A549 (cell line): ENCODE data around the gene GSTO2. TPM values are rescaled to one million over a fixed set of nuclear protein-coding genes. Genes with fewer than 3 reads are reported as not detected.

Source experiments
- ATAC-seq, 2 experiments: fragments of 200-7000 bp in 1 of 2; fragments of >200 bp in 1 of 2; cut with Nextera tagmentation in 1 of 2; cut with Tn5 transposase in 1 of 2; 3 replicates each; pipeline versions ENCODE4 v1.8.0 to v1.9.1; 2018 to 2020; ENCODE audit warnings: mild to moderate bottlenecking in 1 of 2, moderate library complexity in 1 of 2
- CTCF ChIA-PET: fragments of 300-600 bp; sonication (Branson Sonifier 250); formaldehyde crosslinking; extraction: SDS; loops from one replicate; lab custom pipeline; 2021; ENCODE audit warnings: antibody characterized with exemption, inconsistent platforms; lab: Yijun Ruan, JAX
- POLR2A ChIA-PET: fragments of 350-600 bp; formaldehyde crosslinking; extraction: SDS; loops from one replicate; lab custom pipeline; 2021; ENCODE audit warnings: antibody characterized with exemption, inconsistent platforms; lab: Yijun Ruan, JAX
- DNase-seq, 2 experiments: peaks; one replicate each; pipeline versions ENCODE4 v3.0.0 to v3.0.0-alpha.2; 2011 to 2016; ENCODE audit warnings: low read depth in 1 of 2, low spot score in 1 of 2
- FAIRE-seq: peaks from 2 replicates; lab custom pipeline; 2011; peaks lifted over from hg19 to GRCh38; lab: Jason Lieb, UNC
- H3K27ac ChIP-seq, 2 experiments: fragments of >200 bp; sonication (Bioruptor Twin); formaldehyde crosslinking; 3 replicates each; pipeline ENCODE4 v1.5.1; 2016 to 2017
- H3K4me1 ChIP-seq: fragments of >200 bp; sonication (Bioruptor Twin); formaldehyde crosslinking; 3 replicates; pipeline ENCODE4 v1.6.1; 2016
- H3K4me2 ChIP-seq: fragments of >200 bp; sonication (Bioruptor Twin); formaldehyde crosslinking; 3 replicates; pipeline ENCODE4 v1.6.1; 2016
- H3K4me3 ChIP-seq: fragments of >200 bp; sonication (Bioruptor Twin); formaldehyde crosslinking; 3 replicates; pipeline ENCODE4 v1.5.1; 2016
- H3K9me3 ChIP-seq: fragments of >200 bp; sonication (Bioruptor Twin); formaldehyde crosslinking; 3 replicates; pipeline ENCODE4 v1.6.1; 2016
- BHLHE40 ChIP-seq: IDR thresholded peaks from 2 replicates; pipeline ENCODE4 v1.6.1; 2012; ENCODE audit warnings: low read depth, low read length, inconsistent platforms
- CEBPB ChIP-seq, 2 experiments: fragments of >200 bp in 1 of 2; sonication (Bioruptor Twin) in 1 of 2; formaldehyde crosslinking in 1 of 2; IDR thresholded peaks; 2 replicates each; pipeline ENCODE4 v1.6.1; 2012 to 2016
- CHD2 ChIP-seq: fragments of 150-350 bp; IDR thresholded peaks from 2 replicates; pipeline ENCODE4 v1.6.1; 2014; ENCODE audit warnings: low read length; ENCODE audit not compliant: partially characterized antibody
- EHMT2 ChIP-seq: fragments of 200-600 bp; sonication (generic); IDR thresholded peaks from 2 replicates; pipeline ENCODE4 v1.6.1; 2016; ENCODE audit warnings: antibody characterized with exemption, low read depth, mild to moderate bottlenecking, moderate library complexity
- EP300 ChIP-seq, 2 experiments: fragments of >200 bp; sonication (Bioruptor Twin); formaldehyde crosslinking; IDR thresholded peaks; 2 replicates in 1 of 2; 3 replicates in 1 of 2; pipeline ENCODE4 v1.6.1; 2016 to 2017
- ESRRA ChIP-seq: fragments of 150-350 bp; IDR thresholded peaks from 2 replicates; pipeline ENCODE4 v1.6.1; 2014; ENCODE audit warnings: mild to moderate bottlenecking, low read length, borderline replicate concordance
- FOXS1 ChIP-seq: fragments of 250-450 bp; sonication (Bioruptor Pico); IDR thresholded peaks from 2 replicates; pipeline ENCODE4 v1.5.0; 2020; ENCODE audit warnings: mild to moderate bottlenecking, moderate library complexity
- HDAC2 ChIP-seq: fragments of 200-600 bp; sonication (generic); IDR thresholded peaks from 2 replicates; pipeline ENCODE4 v1.6.1; 2016
- HEYL ChIP-seq: fragments of 250-450 bp; sonication (Bioruptor Pico); IDR thresholded peaks from 2 replicates; pipeline ENCODE4 v1.8.0; 2021; ENCODE audit warnings: mild to moderate bottlenecking, moderate library complexity
- HOXA7 ChIP-seq: fragments of 250-450 bp; sonication (Bioruptor Pico); IDR thresholded peaks from 2 replicates; pipeline ENCODE4 v1.5.0; 2020; ENCODE audit warnings: mild to moderate bottlenecking, moderate library complexity
- JUN ChIP-seq, 2 experiments: fragments of >200 bp; sonication (Bioruptor Twin); formaldehyde crosslinking; IDR thresholded peaks; 2 replicates in 1 of 2; 3 replicates in 1 of 2; pipeline ENCODE4 v1.6.1; 2016 to 2017
- MAX ChIP-seq: IDR thresholded peaks from 2 replicates; pipeline ENCODE4 v1.6.1; 2012
- MYC ChIP-seq: IDR thresholded peaks from 2 replicates; pipeline ENCODE4 v1.6.1; 2012; ENCODE audit warnings: mild to moderate bottlenecking, inconsistent platforms, low read length, improper control_type of control experiment, borderline replicate concordance
- NPAS2 ChIP-seq: fragments of 250-450 bp; sonication (Bioruptor Pico); IDR thresholded peaks from 2 replicates; pipeline ENCODE4 v1.8.0; 2022; ENCODE audit warnings: mild to moderate bottlenecking, moderate library complexity, borderline replicate concordance
- PHF8 ChIP-seq: fragments of 200-600 bp; sonication (generic); IDR thresholded peaks from 2 replicates; pipeline ENCODE4 v1.6.1; 2016; ENCODE audit warnings: low read depth, mild to moderate bottlenecking, antibody characterized with exemption, moderate library complexity, borderline replicate concordance
- RAD21 ChIP-seq, 2 experiments: fragments of >200 bp in 1 of 2; sonication (Bioruptor Twin) in 1 of 2; formaldehyde crosslinking in 1 of 2; IDR thresholded peaks in 1 of 2; conservative IDR thresholded peaks in 1 of 2; 2 replicates in 1 of 2; 3 replicates in 1 of 2; pipeline ENCODE4 v1.6.1; 2012 to 2018; ENCODE audit warnings: inconsistent platforms in 1 of 2
- ZC3H11A ChIP-seq: fragments of 450-650 bp; IDR thresholded peaks from 2 replicates; pipeline ENCODE4 v1.6.1; 2014; ENCODE audit warnings: antibody characterized with exemption, mild to moderate bottlenecking
- WGBS: methylation state at CpG from one replicate; pipeline ENCODE4 v1.1.6; 2017; ENCODE audit errors: missing lambda C conversion rate; 5-methylcytosine and 5-hydroxymethylcytosine counted together
- polyA plus RNA-seq, 4 experiments: library from polyadenylated mRNA; depleted of rRNA in 3 of 4; stranded (reverse); fragments of >200 nt; fragmentation: RNase III in 1 of 4; extraction: RNeasy Plus Mini Kit Qiagen cat#74134 plus additional on column Dnase treatment in 1 of 4; gene quantifications; 2 replicates in 3 of 4; 3 replicates in 1 of 4; pipeline ENCODE4 v1.2.3, GENCODE V29; 2011 to 2017
- TF ChIP-seq, protein P1 (sequence below): fragments of >200 bp; sonication (Bioruptor Twin); formaldehyde crosslinking; IDR thresholded peaks from 3 replicates; pipeline ENCODE4 v1.6.1; 2016
- TF ChIP-seq, protein P2 (sequence below): fragments of >200 bp; sonication (Bioruptor Twin); formaldehyde crosslinking; IDR thresholded peaks from 3 replicates; pipeline ENCODE4 v1.5.1; 2016
- TF ChIP-seq, protein P3 (sequence below): IDR thresholded peaks from 2 replicates; pipeline ENCODE4 v1.6.1; 2012
- TF ChIP-seq, protein P4 (sequence below): fragments of 250-450 bp; sonication (Bioruptor Pico); IDR thresholded peaks from 2 replicates; pipeline ENCODE4 v1.5.0; 2020; ENCODE audit warnings: low read depth, mild to moderate bottlenecking, moderate library complexity

GSTO2 gene
- polyA plus RNA-seq, 2 of the 4 experiments (the other 2 are of a cell fraction) = 1.3 to 5.7 TPM

DNA sequence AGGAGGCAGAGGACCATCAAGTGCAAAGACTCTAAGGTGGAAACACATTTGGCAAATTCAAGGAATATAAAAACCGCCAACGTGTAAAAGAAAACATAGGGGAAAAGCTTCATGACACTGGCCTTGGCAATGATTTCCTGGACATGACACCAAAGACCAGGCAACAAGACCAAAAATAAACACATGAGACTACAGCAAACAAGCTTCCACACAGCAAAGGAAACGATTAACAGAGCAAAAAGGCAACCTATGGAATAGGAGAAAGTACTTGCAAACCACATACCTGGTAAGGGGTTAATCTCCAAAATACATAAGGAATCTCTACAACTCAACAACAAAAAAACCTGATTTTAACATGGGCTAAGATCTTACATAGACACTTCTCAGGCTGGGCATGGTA, 10.8 kb upstream of the GSTO2 start:
- DNase-seq = no peak
- no peak for FAIRE-seq
- H3K9me3 ChIP-seq = no peaks in the 10 kb centered on the region
- H3K4me3 ChIP-seq = no peak overlapping the region
- CTCF ChIA-PET = interaction anchor here (3.4 kb wide), 1 partner anchor 16 kb away, joined by 11 read pairs; no protein-coding TSS in a partner anchor
- H3K4me1 ChIP-seq = peaks cover 40% of the 10 kb centered on the region
- WGBS = 86% methylated on average over 3 of the region's 3 CpGs
- H3K27ac ChIP-seq = no peak overlapping the region
- no peak for ATAC-seq
- H3K4me2 ChIP-seq = no peak overlapping the region
- POLR2A ChIA-PET = interaction anchor here (1.0 kb wide), 1 partner anchor 11 kb away, joined by 4 read pairs; the partner anchor contains the start of gene GSTO2
- TF ChIP-seq HOXA7 (CRISPR knock-in tag) (no peak), NPAS2 (CRISPR knock-in tag) (no peak), JUN (IDR thresholded peaks at IDR 0.05) (no peak), MAX (no peak), PHF8 (no peak), EP300 (IDR thresholded peaks at IDR 0.05) (no peak), FOXS1 (CRISPR knock-in tag) (no peak), HDAC2 (no peak), ESRRA (no peak), BHLHE40 (no peak), RAD21 (conservative IDR thresholded peaks at IDR 0.05 in 1 of 2, IDR thresholded peaks at IDR 0.05 in 1 of 2) (no peak), CHD2 (no peak), EHMT2 (no peak), MYC (no peak), CEBPB (IDR thresholded peaks at IDR 0.05) (no peak), ZC3H11A (no peak)
- TF ChIP-seq, protein P1, sequence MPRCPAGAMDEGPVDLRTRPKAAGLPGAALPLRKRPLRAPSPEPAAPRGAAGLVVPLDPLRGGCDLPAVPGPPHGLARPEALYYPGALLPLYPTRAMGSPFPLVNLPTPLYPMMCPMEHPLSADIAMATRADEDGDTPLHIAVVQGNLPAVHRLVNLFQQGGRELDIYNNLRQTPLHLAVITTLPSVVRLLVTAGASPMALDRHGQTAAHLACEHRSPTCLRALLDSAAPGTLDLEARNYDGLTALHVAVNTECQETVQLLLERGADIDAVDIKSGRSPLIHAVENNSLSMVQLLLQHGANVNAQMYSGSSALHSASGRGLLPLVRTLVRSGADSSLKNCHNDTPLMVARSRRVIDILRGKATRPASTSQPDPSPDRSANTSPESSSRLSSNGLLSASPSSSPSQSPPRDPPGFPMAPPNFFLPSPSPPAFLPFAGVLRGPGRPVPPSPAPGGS = no peak
- TF ChIP-seq, protein P2, sequence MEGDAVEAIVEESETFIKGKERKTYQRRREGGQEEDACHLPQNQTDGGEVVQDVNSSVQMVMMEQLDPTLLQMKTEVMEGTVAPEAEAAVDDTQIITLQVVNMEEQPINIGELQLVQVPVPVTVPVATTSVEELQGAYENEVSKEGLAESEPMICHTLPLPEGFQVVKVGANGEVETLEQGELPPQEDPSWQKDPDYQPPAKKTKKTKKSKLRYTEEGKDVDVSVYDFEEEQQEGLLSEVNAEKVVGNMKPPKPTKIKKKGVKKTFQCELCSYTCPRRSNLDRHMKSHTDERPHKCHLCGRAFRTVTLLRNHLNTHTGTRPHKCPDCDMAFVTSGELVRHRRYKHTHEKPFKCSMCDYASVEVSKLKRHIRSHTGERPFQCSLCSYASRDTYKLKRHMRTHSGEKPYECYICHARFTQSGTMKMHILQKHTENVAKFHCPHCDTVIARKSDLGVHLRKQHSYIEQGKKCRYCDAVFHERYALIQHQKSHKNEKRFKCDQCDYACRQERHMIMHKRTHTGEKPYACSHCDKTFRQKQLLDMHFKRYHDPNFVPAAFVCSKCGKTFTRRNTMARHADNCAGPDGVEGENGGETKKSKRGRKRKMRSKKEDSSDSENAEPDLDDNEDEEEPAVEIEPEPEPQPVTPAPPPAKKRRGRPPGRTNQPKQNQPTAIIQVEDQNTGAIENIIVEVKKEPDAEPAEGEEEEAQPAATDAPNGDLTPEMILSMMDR = no peak
- TF ChIP-seq, protein P3, sequence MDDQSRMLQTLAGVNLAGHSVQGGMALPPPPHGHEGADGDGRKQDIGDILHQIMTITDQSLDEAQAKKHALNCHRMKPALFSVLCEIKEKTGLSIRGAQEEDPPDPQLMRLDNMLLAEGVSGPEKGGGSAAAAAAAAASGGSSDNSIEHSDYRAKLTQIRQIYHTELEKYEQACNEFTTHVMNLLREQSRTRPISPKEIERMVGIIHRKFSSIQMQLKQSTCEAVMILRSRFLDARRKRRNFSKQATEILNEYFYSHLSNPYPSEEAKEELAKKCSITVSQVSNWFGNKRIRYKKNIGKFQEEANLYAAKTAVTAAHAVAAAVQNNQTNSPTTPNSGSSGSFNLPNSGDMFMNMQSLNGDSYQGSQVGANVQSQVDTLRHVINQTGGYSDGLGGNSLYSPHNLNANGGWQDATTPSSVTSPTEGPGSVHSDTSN = no peak
- TF ChIP-seq, all 56 proteins: peak for 0

DNA sequence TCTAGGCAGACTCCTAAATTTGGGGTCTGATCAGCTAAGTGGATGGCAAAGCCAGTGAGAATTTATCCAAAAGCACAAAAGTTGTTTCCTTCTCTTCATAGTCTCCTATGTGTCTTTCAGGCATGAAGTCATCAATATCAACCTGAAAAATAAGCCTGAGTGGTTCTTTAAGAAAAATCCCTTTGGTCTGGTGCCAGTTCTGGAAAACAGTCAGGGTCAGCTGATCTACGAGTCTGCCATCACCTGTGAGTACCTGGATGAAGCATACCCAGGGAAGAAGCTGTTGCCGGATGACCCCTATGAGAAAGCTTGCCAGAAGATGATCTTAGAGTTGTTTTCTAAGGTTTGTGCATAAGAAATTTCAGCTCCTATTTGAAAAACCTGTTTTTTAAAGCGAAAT, 9.5 kb upstream of the GSTO2 start:
- Histone ChIP-seq H3K4me3 (no peak overlapping the region), H3K4me1 (peaks cover 37% of the 10 kb centered on the region), H3K9me3 (no peaks in the 10 kb centered on the region), H3K4me2 (no peak overlapping the region), H3K27ac (no peak overlapping the region)
- CTCF ChIA-PET = interaction anchor here (0.7 to 3.4 kb wide), 4 partner anchors 8 to 91 kb away, joined by 3 to 11 read pairs (median 4); no protein-coding TSS in a partner anchor
- no peak for FAIRE-seq
- ATAC-seq = no peak
- 85% methylated on average over 3 of the region's 3 CpGs for WGBS
- TF ChIP-seq HOXA7 (CRISPR knock-in tag) (no peak), RAD21 (conservative IDR thresholded peaks at IDR 0.05 in 1 of 2, IDR thresholded peaks at IDR 0.05 in 1 of 2) (no peak), HEYL (CRISPR knock-in tag) (no peak)
- TF ChIP-seq, protein P4, sequence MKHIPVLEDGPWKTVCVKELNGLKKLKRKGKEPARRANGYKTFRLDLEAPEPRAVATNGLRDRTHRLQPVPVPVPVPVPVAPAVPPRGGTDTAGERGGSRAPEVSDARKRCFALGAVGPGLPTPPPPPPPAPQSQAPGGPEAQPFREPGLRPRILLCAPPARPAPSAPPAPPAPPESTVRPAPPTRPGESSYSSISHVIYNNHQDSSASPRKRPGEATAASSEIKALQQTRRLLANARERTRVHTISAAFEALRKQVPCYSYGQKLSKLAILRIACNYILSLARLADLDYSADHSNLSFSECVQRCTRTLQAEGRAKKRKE = no peak
- DNase-seq = no peak
- POLR2A ChIA-PET = no interaction called here
